OCI-LY3 (cell line): ENCODE measurements around the gene CISH.

Experiments
- H2AFZ ChIP-seq: fragments of 200-600, 300-600 bp; shearing (Covaris generic); 2 replicates; pipeline ENCODE4 v1.6.0; 2014; ENCODE audit warnings: antibody characterized with exemption, low read depth, low read length
- H3K27ac ChIP-seq: fragments of 200-600, 300-600 bp; sonication (generic); 2 replicates; pipeline ENCODE4 v1.5.1; 2014; ENCODE audit warnings: mild to moderate bottlenecking, low read length, moderate library complexity, mixed read lengths
- H3K27me3 ChIP-seq: fragments of 200-600, 300-600 bp; sonication (generic); 2 replicates; pipeline ENCODE4 v1.6.1; 2014; ENCODE audit warnings: low read depth, low read length, mixed read lengths
- H3K36me3 ChIP-seq: fragments of 200-600, 300-600 bp; sonication (generic); replicated peaks from 2 replicates; pipeline ENCODE3; 2014; ENCODE audit warnings: low read depth, low read length, mixed read lengths
- H3K4me1 ChIP-seq: fragments of 300-600, 200-600 bp; sonication (generic); 2 replicates; pipeline ENCODE4 v1.6.1; 2014; ENCODE audit warnings: low read length, mixed read lengths
- H3K4me2 ChIP-seq: fragments of 200-600, 300-600 bp; sonication (generic); 2 replicates; pipeline ENCODE4 v1.6.1; 2014; ENCODE audit warnings: low read length, mixed read lengths
- H3K4me3 ChIP-seq: fragments of 300-600, 200-600 bp; sonication (generic); 2 replicates; pipeline ENCODE4 v1.5.1; 2014; ENCODE audit warnings: antibody characterized with exemption, mild to moderate bottlenecking, low read length, moderate library complexity
- H3K79me2 ChIP-seq: fragments of 300-600, 200-600 bp; shearing (Covaris generic); 2 replicates; pipeline ENCODE4 v1.6.1; 2014; ENCODE audit warnings: mild to moderate bottlenecking, low read length, mixed read lengths
- H3K9ac ChIP-seq: fragments of 300-600, 200-600 bp; shearing (Covaris generic); 2 replicates; pipeline ENCODE4 v1.6.0; 2014; ENCODE audit warnings: mild to moderate bottlenecking, low read length, moderate library complexity
- H3K9me3 ChIP-seq: fragments of 200-600, 300-600 bp; shearing (Covaris generic); 2 replicates; pipeline ENCODE4 v1.6.1; 2014; ENCODE audit warnings: low read length, mixed read lengths; ENCODE audit not compliant: insufficient read depth
- H4K20me1 ChIP-seq: fragments of 200-600, 300-600 bp; sonication (generic); 2 replicates; pipeline ENCODE4 v1.6.1; 2016; ENCODE audit warnings: low read length, mixed read lengths; ENCODE audit not compliant: insufficient read depth
- EZH2phosphoT487 ChIP-seq: fragments of 200-600 bp; shearing (Covaris generic); IDR thresholded peaks from 2 replicates; pipeline ENCODE4 v1.6.1; 2018; ENCODE audit warnings: antibody characterized with exemption, mixed run types, low read depth
- TF ChIP-seq, protein P1 (sequence below): fragments of 200-600, 300-600 bp; sonication (generic); IDR thresholded peaks from 2 replicates; pipeline ENCODE4 v1.5.1; 2014; ENCODE audit warnings: antibody characterized with exemption, low read length, low read depth

The CISH gene

DNA sequence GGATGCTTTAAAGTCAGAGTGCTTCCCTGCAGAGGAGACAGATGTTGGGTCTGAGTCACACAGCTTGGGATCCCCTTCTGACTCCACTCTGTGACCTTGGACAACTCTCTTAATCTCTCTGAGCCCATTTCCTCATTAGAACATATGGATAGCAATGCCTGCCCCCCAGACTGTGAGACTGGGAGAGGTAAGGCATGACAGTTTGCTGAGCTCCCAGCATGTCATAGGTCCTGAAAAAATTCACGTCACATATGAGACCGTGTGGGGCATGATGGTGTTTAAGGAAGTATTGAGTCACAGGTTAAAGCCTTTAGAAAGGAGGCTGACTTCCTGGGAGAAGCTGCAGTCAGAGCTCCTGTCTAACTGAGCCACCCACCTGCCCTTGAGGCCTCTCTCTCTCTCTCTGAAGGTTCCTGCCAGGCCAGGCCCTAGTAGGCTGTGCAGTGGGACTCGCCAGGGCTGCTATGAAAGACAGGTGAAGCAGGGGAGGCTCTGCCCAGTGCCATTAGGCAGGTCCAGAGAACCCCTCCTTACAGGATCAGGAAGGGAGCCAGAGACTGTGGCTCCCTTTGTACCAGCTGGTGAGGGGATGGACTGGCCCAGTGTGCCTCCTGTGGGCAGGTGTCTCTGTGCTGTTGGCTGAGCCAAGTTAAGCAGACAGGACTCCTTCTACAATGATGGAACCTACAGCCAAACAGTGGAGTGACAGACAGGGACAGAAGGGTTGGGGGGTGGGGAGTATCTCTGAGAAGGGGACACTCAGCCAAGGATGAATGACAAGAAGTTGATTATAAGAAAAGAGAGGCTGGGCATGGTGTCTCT lies 43.6 kb upstream of the CISH start:
- no peak overlapping the region for H2AFZ ChIP-seq
- H3K9me3 ChIP-seq = no peaks in the 10 kb centered on the region
- H3K4me3 ChIP-seq = no peak overlapping the region
- H3K36me3 ChIP-seq = no peaks in the 10 kb centered on the region
- no peak overlapping the region for H3K9ac ChIP-seq
- no peaks in the 10 kb centered on the region for H3K4me1 ChIP-seq
- H3K27me3 ChIP-seq = no peaks in the 10 kb centered on the region
- no peaks in the 10 kb centered on the region for H3K79me2 ChIP-seq
- TF ChIP-seq, protein P1, sequence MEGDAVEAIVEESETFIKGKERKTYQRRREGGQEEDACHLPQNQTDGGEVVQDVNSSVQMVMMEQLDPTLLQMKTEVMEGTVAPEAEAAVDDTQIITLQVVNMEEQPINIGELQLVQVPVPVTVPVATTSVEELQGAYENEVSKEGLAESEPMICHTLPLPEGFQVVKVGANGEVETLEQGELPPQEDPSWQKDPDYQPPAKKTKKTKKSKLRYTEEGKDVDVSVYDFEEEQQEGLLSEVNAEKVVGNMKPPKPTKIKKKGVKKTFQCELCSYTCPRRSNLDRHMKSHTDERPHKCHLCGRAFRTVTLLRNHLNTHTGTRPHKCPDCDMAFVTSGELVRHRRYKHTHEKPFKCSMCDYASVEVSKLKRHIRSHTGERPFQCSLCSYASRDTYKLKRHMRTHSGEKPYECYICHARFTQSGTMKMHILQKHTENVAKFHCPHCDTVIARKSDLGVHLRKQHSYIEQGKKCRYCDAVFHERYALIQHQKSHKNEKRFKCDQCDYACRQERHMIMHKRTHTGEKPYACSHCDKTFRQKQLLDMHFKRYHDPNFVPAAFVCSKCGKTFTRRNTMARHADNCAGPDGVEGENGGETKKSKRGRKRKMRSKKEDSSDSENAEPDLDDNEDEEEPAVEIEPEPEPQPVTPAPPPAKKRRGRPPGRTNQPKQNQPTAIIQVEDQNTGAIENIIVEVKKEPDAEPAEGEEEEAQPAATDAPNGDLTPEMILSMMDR = no peak
- TF ChIP-seq EZH2phosphoT487 = no peak
- H3K27ac ChIP-seq = no peak overlapping the region
- H4K20me1 ChIP-seq = no peaks in the 10 kb centered on the region
- H3K4me2 ChIP-seq = no peak overlapping the region

DNA sequence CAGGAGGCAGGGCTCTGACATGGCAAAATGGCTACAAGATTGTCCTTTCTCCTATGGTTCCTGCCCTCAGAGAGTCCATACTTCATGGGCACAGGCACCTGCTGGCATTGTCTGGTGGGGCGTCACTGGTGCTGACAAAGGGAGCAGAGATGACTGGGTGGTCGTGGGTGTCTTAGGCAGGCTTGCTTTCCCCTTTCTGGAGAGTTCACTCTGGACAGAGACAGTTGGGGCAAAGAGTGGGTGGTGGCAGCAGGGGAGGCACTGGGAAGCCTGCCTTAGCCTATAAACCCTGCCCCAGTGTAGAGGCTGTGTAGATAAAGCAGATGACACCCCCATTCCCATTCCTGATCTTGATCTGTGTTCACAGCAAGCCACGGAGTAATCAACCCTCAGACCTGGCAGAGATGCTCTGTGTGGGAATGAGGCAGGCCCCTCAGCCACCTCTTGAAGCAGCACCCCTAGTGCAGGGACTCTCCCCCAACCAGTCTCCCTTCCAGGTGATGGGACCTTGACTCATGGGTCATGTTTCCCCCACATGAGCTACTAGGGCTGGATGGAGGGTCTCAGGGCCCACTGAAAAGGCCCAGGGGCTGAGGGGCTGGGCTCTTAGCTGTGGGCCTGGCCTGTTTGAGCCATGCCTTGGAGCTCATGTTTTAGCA lies 42.5 kb upstream of the CISH start:
- Histone ChIP-seq H3K27ac (no peak overlapping the region), H2AFZ (no peak overlapping the region), H3K4me1 (no peaks in the 10 kb centered on the region), H4K20me1 (no peaks in the 10 kb centered on the region), H3K36me3 (peaks cover 1% of the 10 kb centered on the region), H3K9me3 (no peaks in the 10 kb centered on the region), H3K4me2 (no peak overlapping the region), H3K4me3 (no peak overlapping the region), H3K79me2 (no peaks in the 10 kb centered on the region), H3K9ac (no peak overlapping the region), H3K27me3 (no peaks in the 10 kb centered on the region)
- TF ChIP-seq, protein P1 = no peak
- no peak for TF ChIP-seq EZH2phosphoT487

- Histone ChIP-seq H3K9ac (no peak overlapping the region), H3K36me3 (peaks cover 6% of the 10 kb centered on the region), H3K4me3 (no peak overlapping the region), H4K20me1 (0 out of 2 replicates have a peak, but pooled peaks cover under 1% of the 10 kb centered on the region), H3K79me2 (no peaks in the 10 kb centered on the region), H3K4me1 (no peaks in the 10 kb centered on the region), H3K4me2 (no peak overlapping the region), H3K27ac (no peak overlapping the region), H3K9me3 (no peaks in the 10 kb centered on the region), H2AFZ (no peak overlapping the region), H3K27me3 (no peaks in the 10 kb centered on the region)
- TF ChIP-seq EZH2phosphoT487 = no peak
- TF ChIP-seq, protein P1 = peak; percentile 71
Observed at GRCh38 chr3:50652709-50653108, 41.1 kb upstream of the CISH start.

- Histone ChIP-seq H3K4me2 (no peak overlapping the region), H4K20me1 (0 out of 2 replicates have a peak, but pooled peaks cover 3% of the 10 kb centered on the region), H3K9ac (no peak overlapping the region), H3K79me2 (no peaks in the 10 kb centered on the region), H2AFZ (no peak overlapping the region), H3K36me3 (peaks cover 13% of the 10 kb centered on the region), H3K4me1 (no peaks in the 10 kb centered on the region), H3K27ac (no peak overlapping the region), H3K4me3 (no peak overlapping the region), H3K27me3 (no peaks in the 10 kb centered on the region), H3K9me3 (no peaks in the 10 kb centered on the region)
- TF ChIP-seq EZH2phosphoT487 = no peak
- TF ChIP-seq, protein P1 = no peak
Observed at GRCh38 chr3:50651920-50652529, 40.5 kb upstream of the CISH start.
